Epithelial cell of esophagus (primary cell): Measurements from ENCODE around the gene NKIRAS1.

ENCODE experiments used
- DNase-seq: peaks from one replicate; pipeline ENCODE4 v3.0.0; 2010; ENCODE audit warnings: low read depth
- H3K4me3 ChIP-seq: 2 replicates; pipeline ENCODE4 v1.5.1; 2011; ENCODE audit warnings: mild to moderate bottlenecking, low read length, control low read depth
- TF ChIP-seq, protein P1 (sequence below): IDR thresholded peaks from 2 replicates; pipeline ENCODE4 v1.5.1; 2011; ENCODE audit warnings: low read depth, mild to moderate bottlenecking, low read length, control low read depth, inconsistent platforms; ENCODE audit not compliant: insufficient read depth; ENCODE audit errors: missing control alignments

NKIRAS1 gene

DNA sequence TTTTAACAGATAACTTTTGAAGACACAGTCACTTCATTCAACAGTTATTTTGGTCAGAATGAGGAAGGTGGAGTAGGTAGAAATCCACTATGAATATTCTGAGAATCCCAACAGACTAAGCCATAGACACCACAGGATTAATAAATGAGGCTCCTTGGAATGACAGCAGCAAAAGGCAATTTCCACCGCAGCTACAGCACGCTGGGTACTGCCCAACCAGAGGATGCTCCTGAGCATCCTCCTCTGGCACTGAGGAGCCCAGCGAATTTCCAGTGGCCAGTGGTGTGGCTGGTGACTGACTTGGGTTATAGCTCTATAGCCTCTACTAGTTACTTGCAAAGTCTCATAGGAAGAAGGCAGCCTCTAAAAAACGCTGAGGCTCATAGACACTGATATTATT lies 24.6 kb upstream of the NKIRAS1 start:
- TF ChIP-seq, protein P1, sequence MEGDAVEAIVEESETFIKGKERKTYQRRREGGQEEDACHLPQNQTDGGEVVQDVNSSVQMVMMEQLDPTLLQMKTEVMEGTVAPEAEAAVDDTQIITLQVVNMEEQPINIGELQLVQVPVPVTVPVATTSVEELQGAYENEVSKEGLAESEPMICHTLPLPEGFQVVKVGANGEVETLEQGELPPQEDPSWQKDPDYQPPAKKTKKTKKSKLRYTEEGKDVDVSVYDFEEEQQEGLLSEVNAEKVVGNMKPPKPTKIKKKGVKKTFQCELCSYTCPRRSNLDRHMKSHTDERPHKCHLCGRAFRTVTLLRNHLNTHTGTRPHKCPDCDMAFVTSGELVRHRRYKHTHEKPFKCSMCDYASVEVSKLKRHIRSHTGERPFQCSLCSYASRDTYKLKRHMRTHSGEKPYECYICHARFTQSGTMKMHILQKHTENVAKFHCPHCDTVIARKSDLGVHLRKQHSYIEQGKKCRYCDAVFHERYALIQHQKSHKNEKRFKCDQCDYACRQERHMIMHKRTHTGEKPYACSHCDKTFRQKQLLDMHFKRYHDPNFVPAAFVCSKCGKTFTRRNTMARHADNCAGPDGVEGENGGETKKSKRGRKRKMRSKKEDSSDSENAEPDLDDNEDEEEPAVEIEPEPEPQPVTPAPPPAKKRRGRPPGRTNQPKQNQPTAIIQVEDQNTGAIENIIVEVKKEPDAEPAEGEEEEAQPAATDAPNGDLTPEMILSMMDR: no peak
- no peak for DNase-seq
- no peak overlapping the region for H3K4me3 ChIP-seq

DNA sequence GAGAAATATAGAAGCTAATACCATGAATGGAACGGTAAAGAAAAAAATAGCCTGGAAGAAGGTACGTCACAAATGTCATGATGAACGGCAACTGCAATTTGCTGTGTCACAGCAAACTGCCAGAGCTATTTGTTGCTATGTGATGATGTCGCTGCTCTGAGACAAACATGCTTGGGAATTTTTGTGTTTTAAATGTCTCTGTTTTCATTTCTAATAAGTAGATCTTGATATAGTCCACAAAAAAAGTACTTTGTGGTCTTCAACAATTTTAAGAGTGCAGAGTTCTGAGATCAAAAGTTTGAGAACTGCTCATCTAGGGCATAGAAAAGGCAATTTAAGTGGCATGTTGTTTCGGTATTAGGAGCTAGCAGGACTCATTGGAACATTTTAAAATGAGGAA lies 24.0 kb upstream of the NKIRAS1 start:
- H3K4me3 ChIP-seq: no peak overlapping the region
- TF ChIP-seq, protein P1: no peak
- no peak for DNase-seq

DNA sequence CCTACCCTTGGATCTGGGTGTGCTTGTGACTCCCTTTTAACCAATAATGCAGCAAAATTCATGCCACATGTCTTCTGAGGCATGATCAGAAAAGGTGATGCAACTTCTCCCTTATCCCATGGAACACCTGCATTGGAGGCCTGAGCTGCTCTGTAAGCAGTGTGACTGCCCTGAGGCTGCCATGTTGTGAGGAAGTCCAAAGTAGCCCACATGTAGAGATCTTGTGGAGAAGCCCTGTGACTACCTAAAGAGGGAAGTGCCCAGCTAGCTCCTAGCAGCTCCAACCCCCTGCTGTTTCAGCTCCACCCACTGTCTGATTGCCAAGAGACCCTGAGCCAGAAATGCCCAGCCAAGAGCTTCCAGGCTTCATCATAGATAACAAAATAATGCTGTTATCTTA lies 21.9 kb upstream of the NKIRAS1 start:
- TF ChIP-seq, protein P1: no peak
- H3K4me3 ChIP-seq: no peak overlapping the region
- DNase-seq: no peak

DNA sequence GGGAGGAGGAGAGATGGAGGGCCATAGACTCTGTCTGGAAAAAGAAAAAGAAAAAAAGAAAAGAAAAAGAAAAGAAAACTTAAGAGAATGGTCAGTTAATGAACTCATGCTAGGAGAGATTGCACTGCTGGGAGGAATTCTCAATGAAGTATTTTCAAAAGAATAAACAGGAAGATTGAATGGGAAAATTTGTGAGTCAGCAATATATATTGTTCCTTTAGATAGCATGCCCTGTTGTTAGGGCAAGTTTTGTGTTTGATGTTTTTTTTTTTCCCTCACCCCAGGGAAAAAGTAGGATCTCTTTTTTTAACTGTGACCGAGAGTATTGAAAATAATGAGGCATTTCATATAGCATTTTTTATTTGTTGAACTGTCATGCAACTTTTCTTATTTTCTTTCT lies 20.5 kb upstream of the NKIRAS1 start:
- DNase-seq: no peak
- TF ChIP-seq, protein P1: no peak
- H3K4me3 ChIP-seq: no peak overlapping the region

DNA sequence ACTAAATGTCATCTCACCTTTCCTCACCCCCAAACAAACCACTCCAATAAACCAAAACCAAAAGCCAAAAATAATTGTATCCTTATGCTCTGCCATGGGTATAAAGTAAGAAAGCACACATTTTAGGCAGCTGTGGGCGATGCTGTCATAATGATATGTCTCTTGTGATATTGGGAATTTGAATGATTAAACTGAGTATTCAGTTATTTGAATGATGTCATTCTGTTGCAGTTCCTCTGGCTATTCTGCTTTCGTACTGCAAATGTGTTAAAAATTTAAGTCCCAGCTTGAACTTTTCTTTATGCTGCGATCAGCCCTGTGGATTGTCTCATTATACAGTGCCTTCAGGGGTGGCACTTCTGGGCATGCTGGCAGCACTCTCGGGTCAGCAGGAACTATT lies 17.5 kb upstream of the NKIRAS1 start:
- DNase-seq: no peak
- no peak overlapping the region for H3K4me3 ChIP-seq
- TF ChIP-seq, protein P1: no peak

DNA sequence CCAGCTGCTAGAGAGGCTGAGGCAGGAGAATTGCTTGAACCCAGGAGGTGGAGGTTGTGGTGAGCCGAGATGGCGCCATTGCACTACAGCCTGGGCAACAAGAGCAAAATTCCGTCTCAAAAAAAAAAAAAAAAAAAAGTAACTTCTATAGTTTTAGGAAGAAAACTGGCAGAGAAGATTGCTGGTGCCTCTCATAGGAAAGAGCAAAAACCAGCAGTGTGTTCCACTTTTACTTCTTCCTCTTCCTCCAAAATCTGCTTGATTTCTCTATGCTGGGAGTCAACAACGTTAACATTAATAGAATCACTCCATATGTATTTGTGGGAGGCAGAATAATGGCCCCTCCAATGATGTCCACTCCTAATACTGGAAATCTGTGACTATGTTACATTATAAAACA lies 15.8 kb upstream of the NKIRAS1 start:
- TF ChIP-seq, protein P1: no peak
- H3K4me3 ChIP-seq: no peak overlapping the region
- DNase-seq: no peak

DNA sequence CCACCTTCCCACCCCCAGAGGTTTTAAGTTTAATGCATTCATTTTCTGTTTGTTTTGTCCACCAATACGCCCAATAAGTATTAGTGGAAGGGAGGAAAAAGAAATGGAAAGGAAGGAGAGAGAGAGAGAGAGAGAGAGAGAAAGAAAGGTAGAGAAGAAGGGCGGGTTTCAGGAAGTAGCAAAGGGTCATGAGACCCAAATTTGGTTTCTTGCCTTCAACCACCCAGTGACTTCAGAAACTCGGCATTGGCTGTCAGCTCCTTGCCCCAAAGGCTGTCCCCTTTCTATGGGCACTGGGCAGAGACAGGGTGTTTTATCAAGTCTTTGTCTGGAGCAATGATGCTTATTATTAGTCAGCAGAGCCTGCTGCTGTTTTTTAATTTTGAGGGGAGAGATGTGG lies 14.8 kb upstream of the NKIRAS1 start:
- DNase-seq: no peak
- TF ChIP-seq, protein P1: no peak

More for the DNA sequence above, 14.8 kb upstream of the NKIRAS1 start:
- H3K4me3 ChIP-seq: no peak overlapping the region
